Panc1 (cell line): ENCODE measurements around the gene CLINT1. TPM values are rescaled to one million over a fixed set of nuclear protein-coding genes. Genes with fewer than 3 reads are reported as not detected.

Experiments
- ATAC-seq: fragments of 200-7000 bp; cut with Tn5 transposase; 2 replicates; pipeline ENCODE4 v1.9.1; 2020; ENCODE audit warnings: mild to moderate bottlenecking, moderate library complexity
- BruUV-seq: library from RNA; stranded (reverse); fragments of 400-500 nt; replicated peaks from 2 replicates; lab custom pipeline; 2021; lab: Mats Ljungman, UMichigan
- CTCF ChIA-PET: fragments of 300-600 bp; sonication (Branson Sonifier 250); formaldehyde crosslinking; loops from one replicate; lab custom pipeline; 2022; ENCODE audit warnings: antibody characterized with exemption; lab: Charles Lee
- POLR2A ChIA-PET: fragments of 300-600 bp; sonication (Branson Sonifier 250); formaldehyde crosslinking; loops from one replicate; lab custom pipeline; 2022; ENCODE audit warnings: antibody characterized with exemption; lab: Charles Lee
- DNase-seq: peaks from one replicate; pipeline ENCODE4 v3.0.0-alpha.2; 2010; ENCODE audit warnings: low read depth, low spot score
- H3K27ac ChIP-seq: 2 replicates; pipeline ENCODE4 v1.5.1; 2011; ENCODE audit warnings: mild to moderate bottlenecking, low read length, inconsistent platforms
- H3K27me3 ChIP-seq: fragments of 200-500 bp; sonication (Bioruptor generic); 2 replicates; pipeline ENCODE4 v1.6.0; 2014; ENCODE audit warnings: low read length, inconsistent platforms; ENCODE audit not compliant: control insufficient read depth, insufficient read depth
- H3K36me3 ChIP-seq: fragments of 200-500 bp; sonication (Bioruptor generic); 2 replicates; pipeline ENCODE4 v1.5.1; 2014; ENCODE audit warnings: inconsistent platforms, mild to moderate bottlenecking, low read length, moderate library complexity; ENCODE audit not compliant: control insufficient read depth, insufficient read depth
- H3K4me1 ChIP-seq: 2 replicates; pipeline ENCODE4 v1.5.1; 2011; ENCODE audit warnings: inconsistent platforms, mild to moderate bottlenecking, low read length, moderate library complexity; ENCODE audit not compliant: control insufficient read depth, insufficient read depth
- H3K4me3 ChIP-seq, 2 experiments: 2 replicates each; pipeline ENCODE4 v1.5.1; 2011 to 2012; ENCODE audit warnings: low read depth in 2 of 2, low read length in 2 of 2, mild to moderate bottlenecking in 2 of 2, inconsistent platforms in 1 of 2, moderate library complexity in 1 of 2
- H3K9me3 ChIP-seq: fragments of 200-500 bp; sonication (Bioruptor generic); 2 replicates; pipeline ENCODE4 v1.5.1; 2014; ENCODE audit warnings: low read depth, mild to moderate bottlenecking, inconsistent platforms, low read length, moderate library complexity; ENCODE audit not compliant: control insufficient read depth, insufficient read depth
- POLR2AphosphoS5 ChIP-seq: IDR thresholded peaks from 2 replicates; pipeline ENCODE4 v1.6.1; 2012; ENCODE audit warnings: mild to moderate bottlenecking, low read depth, low read length, moderate library complexity
- REST ChIP-seq, 2 experiments: IDR thresholded peaks; 2 replicates each; pipeline ENCODE4 v1.6.1; 2011 to 2012; ENCODE audit warnings: low read depth in 2 of 2, control low read depth in 1 of 2, low read length in 1 of 2, mild to moderate bottlenecking in 1 of 2, moderate library complexity in 1 of 2; ENCODE audit not compliant: insufficient read depth in 1 of 2
- SIN3A ChIP-seq: IDR thresholded peaks from 2 replicates; pipeline ENCODE4 v1.6.1; 2012; ENCODE audit warnings: low read depth, mild to moderate bottlenecking, low read length, moderate library complexity, borderline replicate concordance; ENCODE audit not compliant: insufficient read depth
- TCF7L2 ChIP-seq: IDR thresholded peaks from 2 replicates; pipeline ENCODE4 v1.6.1; 2011; ENCODE audit warnings: mild to moderate bottlenecking, low read depth, low read length, inconsistent platforms
- in situ Hi-C: cut with HindIII; loops from 2 replicates; pipeline ENCODE4 v1.10.0; 2016; ENCODE audit warnings: low sequenced_read_pairs, low pct_unique_long_range_greater_than_20kb
- intact Hi-C: fragments of 100-400 bp; cut with micrococcal nuclease; formaldehyde crosslinking; loops from one replicate; pipeline ENCODE4 v1.10.0; 2022; ENCODE audit not compliant: unreplicated experiment
- total RNA-seq: library from RNA; stranded (reverse); gene quantifications from one replicate; pipeline ENCODE4 v1.2.1, GENCODE V29; 2021; ENCODE audit not compliant: unreplicated experiment
- TF ChIP-seq, protein P1 (sequence below): fragments of 450-650 bp; IDR thresholded peaks from 2 replicates; pipeline ENCODE4 v1.5.1; 2017; ENCODE audit warnings: mild to moderate bottlenecking

CLINT1 gene
- total RNA-seq, 1 experiment from 2014 or later = 81.6 TPM

- intact Hi-C loops = loop anchor here (10.0 kb wide), 1 partner anchor 602 kb away; the partner anchor contains the start of gene MED7
- H3K36me3 ChIP-seq = no peaks in the 10 kb centered on the region
- no TSS peak for BruUV-seq
Measured at GRCh38 chr5:157747173-157747740, 111.7 kb downstream of the CLINT1 start.

GRCh38 chr5:157745041-157745456 is 113.9 kb downstream of the CLINT1 start:
- intact Hi-C loops (loop anchor here (10.0 kb wide), 1 partner anchor 600 kb away; the partner anchor contains the start of gene MED7), in situ Hi-C loops (no loop called here)
- Histone ChIP-seq H3K27ac (no peak overlapping the region), H3K36me3 (no peaks in the 10 kb centered on the region), H3K9me3 (no peaks in the 10 kb centered on the region), H3K4me1 (peaks cover 9% of the 10 kb centered on the region), H3K4me3 (no peak overlapping the region; a peak in 1 of 4 replicates), H3K27me3 (no peaks in the 10 kb centered on the region)
- DNase-seq = no peak
- ChIA-PET CTCF (no interaction called here), POLR2A (no interaction called here)
- TF ChIP-seq SIN3A (no peak), TCF7L2 (no peak), POLR2AphosphoS5 (no peak), REST (IDR thresholded peaks at IDR 0.05; ENCODE audit: insufficient read depth in 1 of 2, low read depth in 2 of 2, low read length in 1 of 2) (no peak)
- TF ChIP-seq, protein P1, sequence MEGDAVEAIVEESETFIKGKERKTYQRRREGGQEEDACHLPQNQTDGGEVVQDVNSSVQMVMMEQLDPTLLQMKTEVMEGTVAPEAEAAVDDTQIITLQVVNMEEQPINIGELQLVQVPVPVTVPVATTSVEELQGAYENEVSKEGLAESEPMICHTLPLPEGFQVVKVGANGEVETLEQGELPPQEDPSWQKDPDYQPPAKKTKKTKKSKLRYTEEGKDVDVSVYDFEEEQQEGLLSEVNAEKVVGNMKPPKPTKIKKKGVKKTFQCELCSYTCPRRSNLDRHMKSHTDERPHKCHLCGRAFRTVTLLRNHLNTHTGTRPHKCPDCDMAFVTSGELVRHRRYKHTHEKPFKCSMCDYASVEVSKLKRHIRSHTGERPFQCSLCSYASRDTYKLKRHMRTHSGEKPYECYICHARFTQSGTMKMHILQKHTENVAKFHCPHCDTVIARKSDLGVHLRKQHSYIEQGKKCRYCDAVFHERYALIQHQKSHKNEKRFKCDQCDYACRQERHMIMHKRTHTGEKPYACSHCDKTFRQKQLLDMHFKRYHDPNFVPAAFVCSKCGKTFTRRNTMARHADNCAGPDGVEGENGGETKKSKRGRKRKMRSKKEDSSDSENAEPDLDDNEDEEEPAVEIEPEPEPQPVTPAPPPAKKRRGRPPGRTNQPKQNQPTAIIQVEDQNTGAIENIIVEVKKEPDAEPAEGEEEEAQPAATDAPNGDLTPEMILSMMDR = no peak
- ATAC-seq = no peak
- BruUV-seq = no TSS peak

More at GRCh38 chr5:157747173-157747740, 111.7 kb downstream of the CLINT1 start:
- DNase-seq (no peak), ATAC-seq (no peak)
- Histone ChIP-seq H3K27me3 (no peaks in the 10 kb centered on the region), H3K27ac (no peak overlapping the region), H3K4me3 (no peak overlapping the region), H3K4me1 (peaks cover 9% of the 10 kb centered on the region), H3K9me3 (no peaks in the 10 kb centered on the region)
- CTCF ChIA-PET = no interaction called here
- POLR2A ChIA-PET = no interaction called here
- no peak for TF ChIP-seq POLR2AphosphoS5
- no peak for TF ChIP-seq REST (IDR thresholded peaks at IDR 0.05; ENCODE audit: insufficient read depth in 1 of 2, low read depth in 2 of 2, low read length in 1 of 2)
- TF ChIP-seq SIN3A = no peak
- TF ChIP-seq TCF7L2 = no peak
- TF ChIP-seq, protein P1 = no peak
- in situ Hi-C loops = no loop called here
